HepG2 (cell line): ENCODE results near the gene PPP2R1B. TPM values are rescaled to one million over a fixed set of nuclear protein-coding genes. Genes with fewer than 3 reads are reported as not detected.

ENCODE experiments used
- ADNP ChIP-seq: sonication (generic); formaldehyde crosslinking; IDR thresholded peaks from 2 replicates; pipeline ENCODE4 v1.4.0; 2020; ENCODE audit warnings: missing genetic modification reagents
- ASH2L ChIP-seq: fragments of 300-600, 200-600 bp; sonication (generic); IDR thresholded peaks from 2 replicates; pipeline ENCODE4 v1.7.0; 2017; ENCODE audit warnings: low read depth, mild to moderate bottlenecking, moderate library complexity, mixed read lengths, low read length; ENCODE audit not compliant: insufficient read length
- CBX1 ChIP-seq: IDR thresholded peaks from one replicate; pipeline ENCODE4 v1.6.1; 2016; ENCODE audit warnings: antibody characterized with exemption, low read depth
- CEBPB ChIP-seq: IDR thresholded peaks from 2 replicates; pipeline ENCODE4 v1.6.1; 2011; ENCODE audit warnings: low read depth, low read length, improper control_type of control experiment, borderline replicate concordance
- CREB3 ChIP-seq: sonication (generic); formaldehyde crosslinking; IDR thresholded peaks from 2 replicates; pipeline ENCODE4 v1.5.0; 2020; ENCODE audit warnings: missing genetic modification reagents
- EED ChIP-seq: sonication (generic); formaldehyde crosslinking; IDR thresholded peaks from 2 replicates; pipeline ENCODE4 v1.5.0; 2020; ENCODE audit warnings: mild to moderate bottlenecking, missing genetic modification reagents
- HINFP ChIP-seq: sonication (generic); formaldehyde crosslinking; IDR thresholded peaks from 2 replicates; pipeline ENCODE4 v1.4.0; 2020; ENCODE audit warnings: low read depth, mild to moderate bottlenecking, missing genetic modification reagents
- KAT2B ChIP-seq: fragments of 150-350 bp; IDR thresholded peaks from 2 replicates; pipeline ENCODE4 v1.6.1; 2014; ENCODE audit warnings: low read depth, low read length, borderline replicate concordance
- NFKB2 ChIP-seq: sonication (generic); formaldehyde crosslinking; IDR thresholded peaks from 2 replicates; pipeline ENCODE4 v1.4.0; 2020; ENCODE audit warnings: missing genetic modification reagents, borderline replicate concordance
- NPAS2 ChIP-seq: sonication (generic); formaldehyde crosslinking; IDR thresholded peaks from 2 replicates; pipeline ENCODE4 v1.8.0; 2022; ENCODE audit warnings: mild to moderate bottlenecking, missing genetic modification reagents, borderline replicate concordance
- POLR2AphosphoS5 ChIP-seq: IDR thresholded peaks from 2 replicates; pipeline ENCODE4 v1.6.1; 2012; ENCODE audit warnings: low read depth, low read length
- RARG ChIP-seq: sonication (generic); formaldehyde crosslinking; IDR thresholded peaks from 2 replicates; pipeline ENCODE4 v1.4.0; 2020; ENCODE audit warnings: low read depth, mild to moderate bottlenecking, missing genetic modification reagents
- RFX1 ChIP-seq: fragments of 450-650 bp; IDR thresholded peaks from 2 replicates; pipeline ENCODE4 v1.6.1; 2017
- SIN3A ChIP-seq: IDR thresholded peaks from 2 replicates; pipeline ENCODE4 v1.6.1; 2011; ENCODE audit warnings: low read depth, mild to moderate bottlenecking, control low read depth, low read length, borderline replicate concordance
- TFAP4 ChIP-seq: sonication (generic); IDR thresholded peaks from 2 replicates; pipeline ENCODE4 v1.6.1; 2016; ENCODE audit warnings: low read depth, borderline replicate concordance
- ZKSCAN8 ChIP-seq: IDR thresholded peaks from 2 replicates; pipeline ENCODE4 v1.6.1; 2016; ENCODE audit warnings: borderline replicate concordance, missing genetic modification reagents, missing compliant biosample characterization
- ZMYM2 ChIP-seq: sonication (generic); formaldehyde crosslinking; IDR thresholded peaks from 2 replicates; pipeline ENCODE4 v1.8.0; 2022; ENCODE audit warnings: mild to moderate bottlenecking, missing genetic modification reagents
- ZNF160 ChIP-seq: sonication (generic); formaldehyde crosslinking; IDR thresholded peaks from 2 replicates; pipeline ENCODE4 v1.8.0; 2022; ENCODE audit warnings: mild to moderate bottlenecking, inconsistent platforms, missing genetic modification reagents
- ZNF205 ChIP-seq: IDR thresholded peaks from 2 replicates; pipeline ENCODE4 v1.6.1; 2018; ENCODE audit warnings: missing biosample characterization, missing genetic modification reagents
- ZNF256 ChIP-seq: sonication (generic); formaldehyde crosslinking; conservative IDR thresholded peaks from 2 replicates; pipeline ENCODE4 v1.4.0; 2020; ENCODE audit warnings: missing genetic modification reagents
- ZNF383 ChIP-seq: sonication (generic); formaldehyde crosslinking; IDR thresholded peaks from 2 replicates; pipeline ENCODE4 v1.4.0; 2020; ENCODE audit warnings: missing genetic modification reagents, mild to moderate bottlenecking, borderline replicate concordance
- ZNF44 ChIP-seq: sonication (generic); formaldehyde crosslinking; IDR thresholded peaks from 2 replicates; pipeline ENCODE4 v1.5.1; 2020; ENCODE audit warnings: mild to moderate bottlenecking, missing genetic modification reagents
- ZNF546 ChIP-seq: sonication (generic); formaldehyde crosslinking; conservative IDR thresholded peaks from 2 replicates; pipeline ENCODE4 v1.8.1; 2023; ENCODE audit warnings: mild to moderate bottlenecking, missing genetic modification reagents
- ZNF775 ChIP-seq: sonication (generic); formaldehyde crosslinking; IDR thresholded peaks from 2 replicates; pipeline ENCODE4 v1.4.0; 2020; ENCODE audit warnings: missing genetic modification reagents, mild to moderate bottlenecking, moderate library complexity, borderline replicate concordance
- ZNF776 ChIP-seq: sonication (generic); formaldehyde crosslinking; IDR thresholded peaks from 2 replicates; pipeline ENCODE4 v1.4.0; 2020; ENCODE audit warnings: mild to moderate bottlenecking, missing genetic modification reagents
- polyA plus RNA-seq, 8 experiments: library from polyadenylated mRNA; depleted of rRNA in 3 of 8; stranded (reverse) in 7 of 8; unstranded in 1 of 8; fragments of >200 nt; fragmentation: Illumina TruSeq in 4 of 8; extraction: Trizol in 4 of 8; gene quantifications; 2 replicates each; pipeline versions ENCODE4 v1.2.1 to v1.2.3, GENCODE V29; 2011 to 2016; ENCODE audit warnings: low read depth in 4 of 8, missing spikeins in 1 of 8, mixed read lengths in 1 of 8; ENCODE audit not compliant: insufficient read depth in 1 of 8
- total RNA-seq, 5 experiments: library from RNA; depleted of rRNA; stranded (reverse); fragments of >200 nt; fragmentation: Illumina TruSeq; extraction: Trizol; gene quantifications; 2 replicates each; pipeline ENCODE4 v1.2.3, GENCODE V29; 2016; ENCODE audit warnings: low read depth in 1 of 5
- TF ChIP-seq, protein P1 (sequence below): sonication (generic); formaldehyde crosslinking; IDR thresholded peaks from 2 replicates; pipeline ENCODE4 v1.8.1; 2022; ENCODE audit warnings: mild to moderate bottlenecking, missing genetic modification reagents
- TF ChIP-seq, protein P2 (sequence below): IDR thresholded peaks from 2 replicates; pipeline ENCODE4 v1.6.1; 2016; ENCODE audit warnings: low read depth, control low read depth

The PPP2R1B gene
- total and polyA plus RNA-seq, 2 of the 13 experiments (the other 11 are each of a cell fraction or from before 2014, with no cell fraction given) = 22.1 to 56.8 TPM

DNA sequence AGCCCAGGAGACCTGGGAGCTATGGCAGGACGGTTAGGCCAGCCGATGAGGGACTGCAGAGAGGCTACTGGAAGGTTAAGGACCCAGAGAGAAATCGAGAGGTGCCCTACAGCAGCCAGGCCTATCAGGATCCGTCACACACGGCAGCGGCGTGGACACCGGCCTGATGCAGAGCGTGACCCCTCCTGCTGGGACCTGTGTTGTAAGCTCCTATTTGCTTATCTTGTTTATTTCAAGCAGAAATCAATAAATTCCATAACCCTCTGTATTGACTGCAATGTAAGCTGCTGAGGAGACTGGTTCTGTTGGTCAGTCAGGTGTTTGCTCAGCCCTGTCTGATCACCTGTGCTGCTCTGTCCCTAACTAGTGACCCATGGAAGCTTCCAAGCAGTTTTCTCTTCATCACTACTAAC is 39.9 kb downstream of the PPP2R1B start (continued):
- TF ChIP-seq ZNF775 (CRISPR knock-in tag) = no peak
- no peak for TF ChIP-seq EED (CRISPR knock-in tag)
- TF ChIP-seq NFKB2 (CRISPR knock-in tag) = peak; percentile 34; the same call in 1 of the 2 replicates
- no peak for TF ChIP-seq NPAS2 (CRISPR knock-in tag)
- peak; percentile 56; the same call in 1 of the 2 replicates for TF ChIP-seq SIN3A
- TF ChIP-seq CEBPB = peak; percentile 67; the same call in 1 of the 2 replicates
- TF ChIP-seq ZKSCAN8 (CRISPR knock-in tag) = no peak
- TF ChIP-seq, protein P1, sequence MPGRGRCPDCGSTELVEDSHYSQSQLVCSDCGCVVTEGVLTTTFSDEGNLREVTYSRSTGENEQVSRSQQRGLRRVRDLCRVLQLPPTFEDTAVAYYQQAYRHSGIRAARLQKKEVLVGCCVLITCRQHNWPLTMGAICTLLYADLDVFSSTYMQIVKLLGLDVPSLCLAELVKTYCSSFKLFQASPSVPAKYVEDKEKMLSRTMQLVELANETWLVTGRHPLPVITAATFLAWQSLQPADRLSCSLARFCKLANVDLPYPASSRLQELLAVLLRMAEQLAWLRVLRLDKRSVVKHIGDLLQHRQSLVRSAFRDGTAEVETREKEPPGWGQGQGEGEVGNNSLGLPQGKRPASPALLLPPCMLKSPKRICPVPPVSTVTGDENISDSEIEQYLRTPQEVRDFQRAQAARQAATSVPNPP (CRISPR knock-in tag) = 0 out of 2 replicates have a peak, but pooled peaks have one; percentile 28
- TF ChIP-seq ZNF205 (CRISPR knock-in tag) = peak; percentile 65; the same call in 1 of the 2 replicates
- no peak for TF ChIP-seq RARG
- no peak for TF ChIP-seq ZNF256 (CRISPR knock-in tag)
- no peak for TF ChIP-seq ZNF776 (CRISPR knock-in tag)
- TF ChIP-seq CREB3 (CRISPR knock-in tag) = no peak
- TF ChIP-seq ADNP (CRISPR knock-in tag) = no peak
- no peak for TF ChIP-seq ZNF383 (CRISPR knock-in tag)
- no peak for TF ChIP-seq ZNF160
- TF ChIP-seq TFAP4 = peak; percentile 86
- no peak for TF ChIP-seq CBX1
- TF ChIP-seq ZNF44 = no peak
- no peak for TF ChIP-seq RFX1
- TF ChIP-seq KAT2B = peak; percentile 98
- TF ChIP-seq ZMYM2 (CRISPR knock-in tag) = no peak
- TF ChIP-seq, protein P2, sequence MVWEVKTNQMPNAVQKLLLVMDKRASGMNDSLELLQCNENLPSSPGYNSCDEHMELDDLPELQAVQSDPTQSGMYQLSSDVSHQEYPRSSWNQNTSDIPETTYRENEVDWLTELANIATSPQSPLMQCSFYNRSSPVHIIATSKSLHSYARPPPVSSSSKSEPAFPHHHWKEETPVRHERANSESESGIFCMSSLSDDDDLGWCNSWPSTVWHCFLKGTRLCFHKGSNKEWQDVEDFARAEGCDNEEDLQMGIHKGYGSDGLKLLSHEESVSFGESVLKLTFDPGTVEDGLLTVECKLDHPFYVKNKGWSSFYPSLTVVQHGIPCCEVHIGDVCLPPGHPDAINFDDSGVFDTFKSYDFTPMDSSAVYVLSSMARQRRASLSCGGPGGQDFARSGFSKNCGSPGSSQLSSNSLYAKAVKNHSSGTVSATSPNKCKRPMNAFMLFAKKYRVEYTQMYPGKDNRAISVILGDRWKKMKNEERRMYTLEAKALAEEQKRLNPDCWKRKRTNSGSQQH (CRISPR knock-in tag) = peak; percentile 60; the same call in 1 of the 2 replicates
- TF ChIP-seq POLR2AphosphoS5 = no peak
- no peak for TF ChIP-seq ZNF546 (CRISPR knock-in tag)
- TF ChIP-seq ASH2L = no peak
- TF ChIP-seq HINFP = 0 out of 2 replicates have a peak, but pooled peaks have one; percentile 37
